ENCODE results near the gene SEC16A. TPM values are rescaled to one million over a fixed set of nuclear protein-coding genes. Genes with fewer than 3 reads are reported as not detected.

SEC16A gene
- total and polyA plus RNA-seq, 2 donors from 2014 or later, result 37.0 to 67.1 TPM

DNA sequence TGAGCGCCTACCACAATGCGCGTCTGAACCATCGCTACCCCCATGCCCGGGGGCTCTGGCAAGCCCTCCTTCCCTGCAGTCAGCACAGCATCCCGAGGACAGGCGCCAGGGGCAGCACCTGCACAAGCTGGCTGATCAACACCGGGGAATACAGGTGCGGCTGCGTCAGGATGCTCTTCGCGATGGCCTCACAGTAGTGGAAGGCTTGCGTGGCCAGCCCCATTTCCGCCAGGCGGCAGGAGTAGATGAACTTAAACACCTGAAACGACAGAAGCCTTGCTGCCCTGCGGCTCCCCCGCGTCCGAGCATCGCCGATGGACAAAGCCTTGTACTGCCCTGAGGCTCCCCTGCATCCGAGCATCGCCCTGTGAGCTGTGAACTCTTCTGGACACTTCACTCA, 25.5 kb downstream of the SEC16A start:
- Histone ChIP-seq H3K27ac (ENCODE audit: low read depth in 2 of 2, low read length in 2 of 2) (no peak overlapping the region), H3K9ac (ENCODE audit: low read length in 3 of 3) (no peak overlapping the region), H3K4me1 (ENCODE audit: control insufficient read depth in 2 of 3, insufficient read depth in 2 of 3, low read depth in 1 of 3, low read length in 3 of 3) (no peaks in the 10 kb centered on the region), H3K4me3 (ENCODE audit: low read length in 3 of 3) (no peak overlapping the region), H3K27me3 (ENCODE audit: control insufficient read depth, insufficient read depth, low read length) (no peaks in the 10 kb centered on the region), H3K36me3 (ENCODE audit: control insufficient read depth in 2 of 3, insufficient read depth in 3 of 3, low read length in 3 of 3) (peaks cover 6 to 71% (median 47%) of the 10 kb centered on the region in 3 donors), H3K9me3 (ENCODE audit: control insufficient read depth in 2 of 3, insufficient read depth in 1 of 3, low read length in 3 of 3) (no peaks in the 10 kb centered on the region)
- no peak for DNase-seq
- intact Hi-C loops (cut with DNase I), result no loop called here
- no peak for FAIRE-seq
- TF ChIP-seq, protein P1, sequence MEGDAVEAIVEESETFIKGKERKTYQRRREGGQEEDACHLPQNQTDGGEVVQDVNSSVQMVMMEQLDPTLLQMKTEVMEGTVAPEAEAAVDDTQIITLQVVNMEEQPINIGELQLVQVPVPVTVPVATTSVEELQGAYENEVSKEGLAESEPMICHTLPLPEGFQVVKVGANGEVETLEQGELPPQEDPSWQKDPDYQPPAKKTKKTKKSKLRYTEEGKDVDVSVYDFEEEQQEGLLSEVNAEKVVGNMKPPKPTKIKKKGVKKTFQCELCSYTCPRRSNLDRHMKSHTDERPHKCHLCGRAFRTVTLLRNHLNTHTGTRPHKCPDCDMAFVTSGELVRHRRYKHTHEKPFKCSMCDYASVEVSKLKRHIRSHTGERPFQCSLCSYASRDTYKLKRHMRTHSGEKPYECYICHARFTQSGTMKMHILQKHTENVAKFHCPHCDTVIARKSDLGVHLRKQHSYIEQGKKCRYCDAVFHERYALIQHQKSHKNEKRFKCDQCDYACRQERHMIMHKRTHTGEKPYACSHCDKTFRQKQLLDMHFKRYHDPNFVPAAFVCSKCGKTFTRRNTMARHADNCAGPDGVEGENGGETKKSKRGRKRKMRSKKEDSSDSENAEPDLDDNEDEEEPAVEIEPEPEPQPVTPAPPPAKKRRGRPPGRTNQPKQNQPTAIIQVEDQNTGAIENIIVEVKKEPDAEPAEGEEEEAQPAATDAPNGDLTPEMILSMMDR (IDR thresholded peaks at IDR 0.05; ENCODE audit: borderline replicate concordance, extremely low read depth, insufficient read depth), result no peak

DNA sequence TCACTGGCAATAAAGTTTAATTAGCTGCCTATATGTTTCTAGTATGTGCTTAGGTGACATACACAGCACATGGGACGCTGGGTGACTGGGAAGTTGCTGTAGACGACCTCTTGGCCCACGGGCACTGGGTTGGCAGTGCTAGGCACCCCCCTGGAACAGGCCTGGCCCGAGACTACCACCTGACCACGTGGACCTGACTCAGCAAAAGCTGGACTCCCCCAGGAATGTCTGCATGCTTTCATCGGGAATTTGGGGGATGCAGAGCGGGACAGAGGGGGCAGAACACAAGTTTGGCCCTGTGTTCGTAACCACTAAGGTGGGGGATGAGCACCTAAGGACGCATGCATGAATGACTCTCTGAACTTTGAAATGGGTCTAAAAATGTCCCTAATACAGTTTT, 26.6 kb downstream of the SEC16A start:
- no peak overlapping the region for H3K4me3 ChIP-seq (ENCODE audit: low read length in 3 of 3)
- FAIRE-seq, result no peak

DNA sequence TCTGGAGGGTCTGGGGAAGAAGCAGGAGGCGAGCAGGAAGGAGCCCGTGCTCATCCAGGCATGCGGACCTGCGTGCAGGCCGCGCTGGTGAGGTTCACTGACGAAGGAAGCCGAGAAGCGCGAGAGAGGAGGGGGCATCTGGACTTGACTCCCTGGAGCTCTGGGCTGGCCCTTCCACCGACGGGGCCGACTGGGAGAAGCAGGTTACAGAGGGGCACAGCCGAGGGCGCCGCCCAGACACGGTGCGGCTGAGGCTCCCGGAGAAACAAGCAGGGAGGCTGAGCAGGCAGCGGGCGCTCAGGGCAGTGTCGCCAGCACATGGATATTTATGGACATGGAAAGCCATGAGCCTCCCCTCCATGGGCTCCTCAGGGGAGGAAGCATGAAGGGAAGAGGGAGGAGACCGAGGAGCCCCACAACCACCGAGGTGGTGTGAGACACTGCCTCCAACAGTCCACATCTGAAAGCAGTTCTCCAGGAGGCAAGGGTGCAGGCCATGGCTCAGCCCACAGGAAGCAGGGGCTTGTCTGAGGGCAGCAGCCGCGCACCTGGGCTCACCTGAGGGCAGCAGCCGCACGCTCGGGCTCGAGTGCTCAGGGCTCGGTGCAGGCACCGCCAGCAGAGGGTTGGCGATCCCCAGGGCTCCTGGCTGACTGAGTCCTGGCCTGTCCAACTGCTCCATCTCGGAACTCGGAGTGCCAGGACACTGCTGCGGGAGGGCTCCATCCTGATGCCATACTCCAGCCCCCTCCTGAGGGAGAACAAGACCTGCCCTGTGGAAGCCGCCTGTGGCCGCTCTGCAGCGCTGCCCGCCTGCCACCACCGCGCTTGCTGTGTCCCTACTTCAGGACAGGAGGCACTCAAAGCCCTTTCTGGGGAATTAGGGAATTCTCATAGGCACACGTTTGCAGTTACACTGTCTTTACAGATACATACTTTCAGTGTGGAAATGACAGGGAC, 27.5 kb downstream of the SEC16A start:
- Histone ChIP-seq H3K27ac (ENCODE audit: low read depth in 2 of 2, low read length in 2 of 2) (no peak overlapping the region), H3K9me3 (ENCODE audit: control insufficient read depth in 2 of 3, insufficient read depth in 1 of 3, low read length in 3 of 3) (no peaks in the 10 kb centered on the region), H3K9ac (ENCODE audit: low read length in 3 of 3) (no peak overlapping the region), H3K4me1 (ENCODE audit: control insufficient read depth in 2 of 3, insufficient read depth in 2 of 3, low read depth in 1 of 3, low read length in 3 of 3) (no peaks in the 10 kb centered on the region), H3K36me3 (ENCODE audit: control insufficient read depth in 2 of 3, insufficient read depth in 3 of 3, low read length in 3 of 3) (peaks cover 6 to 73% (median 46%) of the 10 kb centered on the region in 3 donors), H3K4me3 (ENCODE audit: low read length in 3 of 3) (no peak overlapping the region), H3K27me3 (ENCODE audit: control insufficient read depth, insufficient read depth, low read length) (no peaks in the 10 kb centered on the region)
- no peak for DNase-seq
- FAIRE-seq, result no peak
- TF ChIP-seq, protein P1 (IDR thresholded peaks at IDR 0.05; ENCODE audit: borderline replicate concordance, extremely low read depth, insufficient read depth), result no peak
- intact Hi-C loops (cut with DNase I), result no loop called here

More for the DNA sequence above, 26.6 kb downstream of the SEC16A start:
- no peak for DNase-seq
- intact Hi-C loops (cut with DNase I), result no loop called here
- peaks cover 6 to 71% (median 44%) of the 10 kb centered on the region in 3 donors for H3K36me3 ChIP-seq (ENCODE audit: control insufficient read depth in 2 of 3, insufficient read depth in 3 of 3, low read length in 3 of 3)
- TF ChIP-seq, protein P1 (IDR thresholded peaks at IDR 0.05; ENCODE audit: borderline replicate concordance, extremely low read depth, insufficient read depth), result no peak
- H3K4me1 ChIP-seq (ENCODE audit: control insufficient read depth in 2 of 3, insufficient read depth in 2 of 3, low read depth in 1 of 3, low read length in 3 of 3), result no peaks in the 10 kb centered on the region
- no peak overlapping the region for H3K27ac ChIP-seq (ENCODE audit: low read depth in 2 of 2, low read length in 2 of 2)
- no peaks in the 10 kb centered on the region for H3K9me3 ChIP-seq (ENCODE audit: control insufficient read depth in 2 of 3, insufficient read depth in 1 of 3, low read length in 3 of 3)
- no peak overlapping the region for H3K9ac ChIP-seq (ENCODE audit: low read length in 3 of 3)
- H3K27me3 ChIP-seq (ENCODE audit: control insufficient read depth, insufficient read depth, low read length), result no peaks in the 10 kb centered on the region
